ENCODE results near the gene ZNF526.

DNA sequence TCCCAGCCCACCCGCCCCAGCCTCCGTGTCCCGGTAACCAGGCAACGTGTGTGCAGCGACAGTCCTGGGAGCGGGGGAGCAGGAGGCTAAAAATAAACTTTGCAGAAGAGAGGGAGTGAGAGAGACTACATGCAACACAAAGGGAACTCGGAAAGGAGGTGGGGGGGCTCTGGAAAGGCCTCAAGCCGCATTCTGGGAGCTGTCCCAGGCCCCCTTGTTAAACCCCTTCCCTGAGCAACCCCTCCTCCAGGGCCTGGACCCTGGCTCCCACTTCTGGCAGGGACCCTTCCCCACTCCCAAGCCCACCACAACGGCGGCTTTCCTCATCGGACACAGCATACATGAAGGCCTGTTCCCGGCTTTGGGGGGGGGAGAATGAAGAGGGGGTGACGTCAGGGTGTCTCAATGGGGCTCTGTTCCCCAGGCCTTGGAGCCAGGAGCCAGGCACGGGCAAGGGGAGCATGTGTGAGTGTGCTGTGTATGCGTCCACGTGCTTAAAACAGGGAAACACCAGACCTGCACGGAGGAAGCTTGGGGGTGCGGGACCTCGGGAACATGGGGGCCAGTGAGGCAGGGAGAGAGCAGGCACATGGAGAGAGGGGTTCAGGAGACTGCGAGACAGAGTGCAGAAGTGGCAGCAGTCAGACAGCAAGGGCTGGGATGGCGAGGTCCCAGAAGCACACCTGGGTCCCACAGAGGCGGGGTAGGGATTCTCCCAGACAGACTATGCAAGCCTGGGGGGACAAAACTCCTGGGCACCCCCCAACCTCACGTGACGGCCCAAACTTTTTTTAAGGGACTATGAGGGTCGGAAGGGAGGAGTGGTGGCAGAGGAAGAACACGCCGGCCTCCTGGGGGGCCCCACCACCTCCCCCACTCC, 32.5 kb downstream of the ZNF526 start:
- TF ChIP-seq, protein P1, sequence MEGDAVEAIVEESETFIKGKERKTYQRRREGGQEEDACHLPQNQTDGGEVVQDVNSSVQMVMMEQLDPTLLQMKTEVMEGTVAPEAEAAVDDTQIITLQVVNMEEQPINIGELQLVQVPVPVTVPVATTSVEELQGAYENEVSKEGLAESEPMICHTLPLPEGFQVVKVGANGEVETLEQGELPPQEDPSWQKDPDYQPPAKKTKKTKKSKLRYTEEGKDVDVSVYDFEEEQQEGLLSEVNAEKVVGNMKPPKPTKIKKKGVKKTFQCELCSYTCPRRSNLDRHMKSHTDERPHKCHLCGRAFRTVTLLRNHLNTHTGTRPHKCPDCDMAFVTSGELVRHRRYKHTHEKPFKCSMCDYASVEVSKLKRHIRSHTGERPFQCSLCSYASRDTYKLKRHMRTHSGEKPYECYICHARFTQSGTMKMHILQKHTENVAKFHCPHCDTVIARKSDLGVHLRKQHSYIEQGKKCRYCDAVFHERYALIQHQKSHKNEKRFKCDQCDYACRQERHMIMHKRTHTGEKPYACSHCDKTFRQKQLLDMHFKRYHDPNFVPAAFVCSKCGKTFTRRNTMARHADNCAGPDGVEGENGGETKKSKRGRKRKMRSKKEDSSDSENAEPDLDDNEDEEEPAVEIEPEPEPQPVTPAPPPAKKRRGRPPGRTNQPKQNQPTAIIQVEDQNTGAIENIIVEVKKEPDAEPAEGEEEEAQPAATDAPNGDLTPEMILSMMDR (IDR thresholded peaks at IDR 0.05; ENCODE audit: insufficient read depth, low read length) = no peak
- TF ChIP-seq, protein P2, sequence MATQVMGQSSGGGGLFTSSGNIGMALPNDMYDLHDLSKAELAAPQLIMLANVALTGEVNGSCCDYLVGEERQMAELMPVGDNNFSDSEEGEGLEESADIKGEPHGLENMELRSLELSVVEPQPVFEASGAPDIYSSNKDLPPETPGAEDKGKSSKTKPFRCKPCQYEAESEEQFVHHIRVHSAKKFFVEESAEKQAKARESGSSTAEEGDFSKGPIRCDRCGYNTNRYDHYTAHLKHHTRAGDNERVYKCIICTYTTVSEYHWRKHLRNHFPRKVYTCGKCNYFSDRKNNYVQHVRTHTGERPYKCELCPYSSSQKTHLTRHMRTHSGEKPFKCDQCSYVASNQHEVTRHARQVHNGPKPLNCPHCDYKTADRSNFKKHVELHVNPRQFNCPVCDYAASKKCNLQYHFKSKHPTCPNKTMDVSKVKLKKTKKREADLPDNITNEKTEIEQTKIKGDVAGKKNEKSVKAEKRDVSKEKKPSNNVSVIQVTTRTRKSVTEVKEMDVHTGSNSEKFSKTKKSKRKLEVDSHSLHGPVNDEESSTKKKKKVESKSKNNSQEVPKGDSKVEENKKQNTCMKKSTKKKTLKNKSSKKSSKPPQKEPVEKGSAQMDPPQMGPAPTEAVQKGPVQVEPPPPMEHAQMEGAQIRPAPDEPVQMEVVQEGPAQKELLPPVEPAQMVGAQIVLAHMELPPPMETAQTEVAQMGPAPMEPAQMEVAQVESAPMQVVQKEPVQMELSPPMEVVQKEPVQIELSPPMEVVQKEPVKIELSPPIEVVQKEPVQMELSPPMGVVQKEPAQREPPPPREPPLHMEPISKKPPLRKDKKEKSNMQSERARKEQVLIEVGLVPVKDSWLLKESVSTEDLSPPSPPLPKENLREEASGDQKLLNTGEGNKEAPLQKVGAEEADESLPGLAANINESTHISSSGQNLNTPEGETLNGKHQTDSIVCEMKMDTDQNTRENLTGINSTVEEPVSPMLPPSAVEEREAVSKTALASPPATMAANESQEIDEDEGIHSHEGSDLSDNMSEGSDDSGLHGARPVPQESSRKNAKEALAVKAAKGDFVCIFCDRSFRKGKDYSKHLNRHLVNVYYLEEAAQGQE (IDR thresholded peaks at IDR 0.05; ENCODE audit: insufficient replicate concordance, low read depth) = no peak
- TF ChIP-seq POLR2AphosphoS5 (IDR thresholded peaks at IDR 0.05; ENCODE audit: low read depth) (peak; percentile 28), GABPA (IDR thresholded peaks at IDR 0.05; ENCODE audit: low read depth) (no peak)
